Activated B cell treated with CpG ODN at 0.5 μM for 24 hours (primary cell): Measurements from ENCODE around the gene ACER2. TPM values are rescaled to one million over a fixed set of nuclear protein-coding genes. Genes with fewer than 3 reads are reported as not detected.
A peak's percentile ranks its signal among the peaks of the same experiment; 100 is the strongest.

Source experiments
- ATAC-seq: fragments of 200-7000 bp; cut with Tn5 transposase; one replicate; pipeline ENCODE4 v1.10.0; 2021; ENCODE audit warnings: low read depth, mild to moderate bottlenecking, moderate library complexity
- CTCF ChIA-PET: fragments of 350-600 bp; sonication (Branson Sonifier 250); formaldehyde crosslinking; loops from one replicate; lab custom pipeline; 2021; ENCODE audit warnings: antibody characterized with exemption; lab: Charles Lee
- POLR2A ChIA-PET: fragments of 350-600 bp; sonication (Branson Sonifier 250); formaldehyde crosslinking; loops from one replicate; lab custom pipeline; 2021; ENCODE audit warnings: antibody characterized with exemption; lab: Charles Lee
- DNase-seq: peaks from one replicate; pipeline ENCODE4 v3.0.0; 2022
- H3K27ac Mint-ChIP-seq: one replicate; pipeline ENCODE4 v1.8.0; 2020; ENCODE audit warnings: mixed read lengths
- H3K27me3 Mint-ChIP-seq: one replicate; pipeline ENCODE4 v1.8.0; 2021; ENCODE audit warnings: mixed read lengths
- H3K36me3 Mint-ChIP-seq: one replicate; pipeline ENCODE4 v1.8.0; 2021; ENCODE audit warnings: low read depth, mixed read lengths
- H3K4me1 Mint-ChIP-seq: one replicate; pipeline ENCODE4 v1.8.0; 2021; ENCODE audit warnings: mixed read lengths
- H3K4me3 Mint-ChIP-seq: one replicate; pipeline ENCODE4 v1.8.0; 2020; ENCODE audit warnings: mild to moderate bottlenecking, mixed read lengths
- H3K9me3 Mint-ChIP-seq: one replicate; pipeline ENCODE4 v1.8.0; 2020; ENCODE audit warnings: mixed read lengths
- CTCF ChIP-seq: fragments of 200-600 bp; IDR thresholded peaks from one replicate; pipeline ENCODE4 v1.8.0; 2022; ENCODE audit warnings: antibody characterized with exemption, mild to moderate bottlenecking
- intact Hi-C: fragments of 100-400 bp; cut with micrococcal nuclease; formaldehyde crosslinking; loops from one replicate; pipeline ENCODE4 v1.15.1; 2024
- total RNA-seq: library from RNA; stranded (reverse); gene quantifications from 2 replicates; pipeline ENCODE4 v1.2.3, GENCODE V29; 2022

Gene ACER2
- total RNA-seq, 1 donor from 2014 or later, result 1.4 TPM

GRCh38 chr9:19440376-19440775, 31.6 kb downstream of the ACER2 start:
- peaks cover 14% of the 10 kb centered on the region for H3K4me1 Mint-ChIP-seq
- H3K36me3 Mint-ChIP-seq, result no peaks in the 10 kb centered on the region
- no peak for ATAC-seq
- ChIA-PET CTCF (interaction anchor here (2.2 kb wide), 1 partner anchor 25 kb away, joined by 11 read pairs; no protein-coding TSS in a partner anchor), POLR2A (interaction anchor here (0.6 to 1.7 kb wide), 3 partner anchors 11 to 60 kb away, joined by 3 to 6 read pairs (median 5); partner anchors contain the start of genes ACER2 and RPS6)
- TF ChIP-seq CTCF, result no peak
- no peaks in the 10 kb centered on the region for H3K9me3 Mint-ChIP-seq
- no peak overlapping the region for H3K4me3 Mint-ChIP-seq
- intact Hi-C loops, result loop anchor here (2.0 kb wide), 1 partner anchor 32 kb away; the partner anchor contains the start of gene ACER2
- H3K27ac Mint-ChIP-seq, result no peak overlapping the region
- H3K27me3 Mint-ChIP-seq, result no peaks in the 10 kb centered on the region
- no peak for DNase-seq

- no peak for DNase-seq
- ATAC-seq, result peak; percentile 14
- peak overlapping the region; percentile 55 for H3K27ac Mint-ChIP-seq
- TF ChIP-seq CTCF, result no peak
- peak overlapping the region; percentile 55 for H3K4me3 Mint-ChIP-seq
- peaks cover 14% of the 10 kb centered on the region for H3K4me1 Mint-ChIP-seq
- no peaks in the 10 kb centered on the region for H3K27me3 Mint-ChIP-seq
- ChIA-PET CTCF (interaction anchor here (1.0 to 2.2 kb wide), 2 partner anchors 16 to 24 kb away, joined by 3 to 11 read pairs; no protein-coding TSS in a partner anchor), POLR2A (interaction anchor here (0.5 to 1.7 kb wide), 4 partner anchors 10 to 64 kb away, joined by 3 to 6 read pairs (median 4); partner anchors contain the start of genes ACER2 and RPS6)
- intact Hi-C loops, result loop anchor here (2.0 kb wide), 1 partner anchor 32 kb away; the partner anchor contains the start of gene ACER2
- H3K36me3 Mint-ChIP-seq, result no peaks in the 10 kb centered on the region
- H3K9me3 Mint-ChIP-seq, result no peaks in the 10 kb centered on the region
Observed at GRCh38 chr9:19440823-19441580, 32.2 kb downstream of the ACER2 start.

- Mint-ChIP-seq H3K36me3 (no peaks in the 10 kb centered on the region), H3K9me3 (no peaks in the 10 kb centered on the region), H3K4me3 (peak overlapping the region; percentile 55), H3K27me3 (no peaks in the 10 kb centered on the region), H3K27ac (peak overlapping the region; percentile 60), H3K4me1 (peaks cover 14% of the 10 kb centered on the region)
- POLR2A ChIA-PET, result interaction anchor here (0.5 to 1.7 kb wide), 3 partner anchors 10 to 64 kb away, joined by 3 to 6 read pairs (median 5); partner anchors contain the start of gene RPS6
- intact Hi-C loops, result loop anchor here (2.0 kb wide), 1 partner anchor 33 kb away; the partner anchor contains the start of gene ACER2
- TF ChIP-seq CTCF, result no peak
- peak; percentile 61 for ATAC-seq
- no peak for DNase-seq
- CTCF ChIA-PET, result interaction anchor here (1.0 to 2.2 kb wide), 2 partner anchors 15 to 23 kb away, joined by 3 to 11 read pairs; no protein-coding TSS in a partner anchor
Observed at GRCh38 chr9:19441730-19442129, 32.9 kb downstream of the ACER2 start.

- intact Hi-C loops, result no loop called here
- ChIA-PET CTCF (interaction anchor here (1.0 to 2.2 kb wide), 2 partner anchors 14 to 23 kb away, joined by 3 to 11 read pairs; no protein-coding TSS in a partner anchor), POLR2A (interaction anchor here (1.6 kb wide), 1 partner anchor 62 kb away, joined by 6 read pairs; the partner anchor contains the start of gene RPS6)
- no peak for ATAC-seq
- Mint-ChIP-seq H3K27me3 (no peaks in the 10 kb centered on the region), H3K4me3 (peak overlapping the region; percentile 2), H3K9me3 (no peaks in the 10 kb centered on the region), H3K4me1 (peaks cover 14% of the 10 kb centered on the region), H3K27ac (peak overlapping the region; percentile 56), H3K36me3 (no peaks in the 10 kb centered on the region)
- no peak for TF ChIP-seq CTCF
- no peak for DNase-seq
Observed at GRCh38 chr9:19442240-19442639, 33.4 kb downstream of the ACER2 start.

- Mint-ChIP-seq H3K27me3 (no peaks in the 10 kb centered on the region), H3K36me3 (no peaks in the 10 kb centered on the region), H3K4me1 (peaks cover 13% of the 10 kb centered on the region), H3K4me3 (no peak overlapping the region), H3K27ac (no peak overlapping the region), H3K9me3 (no peaks in the 10 kb centered on the region)
- CTCF ChIA-PET, result interaction anchor here (1.4 kb wide), 1 partner anchor 18 kb away, joined by 3 read pairs; no protein-coding TSS in a partner anchor
- ATAC-seq (no peak), DNase-seq (no peak)
- TF ChIP-seq CTCF, result no peak
- POLR2A ChIA-PET, result no interaction called here
- intact Hi-C loops, result no loop called here
Observed at GRCh38 chr9:19445452-19445851, 36.6 kb downstream of the ACER2 start.
